Panc1 (cell line): ENCODE data around the gene MRPS18A.

ENCODE experiments used
- REST ChIP-seq, 2 experiments: IDR thresholded peaks; 2 replicates each; pipeline ENCODE4 v1.6.1; 2011 to 2012; ENCODE audit warnings: low read depth in 2 of 2, control low read depth in 1 of 2, low read length in 1 of 2, mild to moderate bottlenecking in 1 of 2, moderate library complexity in 1 of 2; ENCODE audit not compliant: insufficient read depth in 1 of 2
- SIN3A ChIP-seq: IDR thresholded peaks from 2 replicates; pipeline ENCODE4 v1.6.1; 2012; ENCODE audit warnings: low read depth, mild to moderate bottlenecking, low read length, moderate library complexity, borderline replicate concordance; ENCODE audit not compliant: insufficient read depth
- TF ChIP-seq, protein P1 (sequence below): fragments of 450-650 bp; IDR thresholded peaks from 2 replicates; pipeline ENCODE4 v1.5.1; 2017; ENCODE audit warnings: mild to moderate bottlenecking

DNA sequence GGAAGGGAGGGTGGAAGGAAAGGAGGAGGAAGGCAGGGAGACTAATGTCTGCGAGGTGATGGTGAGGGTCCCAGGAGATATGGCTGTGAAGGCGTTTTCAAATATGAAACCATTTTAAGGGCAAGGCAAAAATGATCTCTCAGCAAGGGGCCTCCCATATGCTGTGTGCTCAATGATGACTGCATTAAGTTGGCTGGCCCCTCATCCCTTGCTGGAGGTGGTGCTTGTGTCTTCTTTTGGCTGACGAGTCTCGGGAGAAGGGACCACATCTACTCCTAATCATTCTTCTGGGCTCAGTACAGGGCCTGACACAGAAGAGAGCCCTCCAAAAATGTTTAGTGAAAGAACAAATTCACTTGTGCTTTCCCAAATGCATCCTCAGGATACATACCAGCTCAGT, 23.0 kb upstream of the MRPS18A start:
- TF ChIP-seq, protein P1, sequence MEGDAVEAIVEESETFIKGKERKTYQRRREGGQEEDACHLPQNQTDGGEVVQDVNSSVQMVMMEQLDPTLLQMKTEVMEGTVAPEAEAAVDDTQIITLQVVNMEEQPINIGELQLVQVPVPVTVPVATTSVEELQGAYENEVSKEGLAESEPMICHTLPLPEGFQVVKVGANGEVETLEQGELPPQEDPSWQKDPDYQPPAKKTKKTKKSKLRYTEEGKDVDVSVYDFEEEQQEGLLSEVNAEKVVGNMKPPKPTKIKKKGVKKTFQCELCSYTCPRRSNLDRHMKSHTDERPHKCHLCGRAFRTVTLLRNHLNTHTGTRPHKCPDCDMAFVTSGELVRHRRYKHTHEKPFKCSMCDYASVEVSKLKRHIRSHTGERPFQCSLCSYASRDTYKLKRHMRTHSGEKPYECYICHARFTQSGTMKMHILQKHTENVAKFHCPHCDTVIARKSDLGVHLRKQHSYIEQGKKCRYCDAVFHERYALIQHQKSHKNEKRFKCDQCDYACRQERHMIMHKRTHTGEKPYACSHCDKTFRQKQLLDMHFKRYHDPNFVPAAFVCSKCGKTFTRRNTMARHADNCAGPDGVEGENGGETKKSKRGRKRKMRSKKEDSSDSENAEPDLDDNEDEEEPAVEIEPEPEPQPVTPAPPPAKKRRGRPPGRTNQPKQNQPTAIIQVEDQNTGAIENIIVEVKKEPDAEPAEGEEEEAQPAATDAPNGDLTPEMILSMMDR = no peak
- TF ChIP-seq REST (IDR thresholded peaks at IDR 0.05; ENCODE audit: insufficient read depth in 1 of 2, low read depth in 2 of 2, low read length in 1 of 2) = no peak
- no peak for TF ChIP-seq SIN3A
